Kidney epithelial cell (primary cell): ENCODE results near the gene CDH15. TPM values are rescaled to one million over a fixed set of nuclear protein-coding genes. Genes with fewer than 3 reads are reported as not detected.

Source experiments
- DNase-seq: peaks from one replicate; pipeline ENCODE4 v3.0.0-alpha.2; 2010; ENCODE audit warnings: low read depth
- H3K27me3 ChIP-seq: 2 replicates; pipeline ENCODE4 v1.6.0; 2011; ENCODE audit warnings: low read length; ENCODE audit not compliant: control insufficient read depth, insufficient read depth
- H3K36me3 ChIP-seq: 2 replicates; pipeline ENCODE4 v1.5.1; 2011; ENCODE audit warnings: low read length; ENCODE audit not compliant: control insufficient read depth, insufficient read depth
- H3K4me3 ChIP-seq: 2 replicates; pipeline ENCODE4 v1.5.1; 2011; ENCODE audit warnings: low read depth, mild to moderate bottlenecking, control low read depth, low read length
- total RNA-seq: library from RNA; depleted of rRNA; stranded (reverse); fragments of >200 nt; gene quantifications from 2 replicates; pipeline ENCODE4 v1.2.3, GENCODE V29; 2015
- TF ChIP-seq, protein P1 (sequence below): IDR thresholded peaks from 2 replicates; pipeline ENCODE4 v1.5.1; 2011; ENCODE audit warnings: mild to moderate bottlenecking, moderate library complexity, low read length, control low read depth, inconsistent platforms; ENCODE audit not compliant: insufficient read depth, poor library complexity, severe bottlenecking

CDH15 gene
- total RNA-seq, 1 donor from 2014 or later, result 0.50 TPM

DNA sequence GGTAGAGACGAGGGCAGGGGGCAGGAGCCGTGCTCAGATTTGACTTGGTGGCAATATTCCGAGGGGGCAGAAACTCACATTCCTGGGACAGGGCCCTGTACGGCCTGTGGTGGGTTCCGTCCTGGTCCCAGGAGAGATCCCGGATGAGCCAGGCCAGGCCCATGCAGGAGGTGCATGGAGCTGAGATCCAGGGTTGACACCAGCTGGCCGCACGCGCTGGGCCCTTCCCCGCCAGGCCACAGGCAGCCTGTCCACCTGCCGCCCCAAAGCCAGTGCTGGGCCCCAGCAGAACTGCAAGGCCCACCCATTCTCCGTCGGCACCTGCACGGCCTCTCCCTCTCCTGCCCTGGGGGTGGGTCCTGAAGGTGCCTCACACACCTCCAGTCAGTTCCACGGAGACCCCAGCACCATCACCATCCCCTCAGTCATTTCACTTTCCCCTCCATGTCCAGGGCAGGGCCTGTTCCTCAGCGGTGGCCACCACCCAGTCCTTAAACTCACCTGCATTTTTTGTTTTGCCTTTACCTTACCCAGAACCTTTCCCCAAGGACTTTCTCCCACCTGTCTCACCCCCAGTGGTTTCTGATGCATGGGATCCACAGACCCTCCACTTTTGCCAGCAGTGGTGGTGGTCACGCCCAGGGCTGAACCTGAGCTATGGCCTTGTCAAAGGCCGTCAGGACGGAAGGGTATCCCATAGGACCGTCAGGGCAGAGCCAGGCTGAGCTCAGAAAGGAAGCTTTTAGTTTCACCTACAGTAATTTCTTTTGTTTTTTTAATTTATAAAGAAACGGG lies 25.1 kb upstream of the CDH15 start:
- Histone ChIP-seq H3K4me3 (no peak overlapping the region), H3K36me3 (peaks cover 2% of the 10 kb centered on the region), H3K27me3 (no peaks in the 10 kb centered on the region)
- TF ChIP-seq, protein P1, sequence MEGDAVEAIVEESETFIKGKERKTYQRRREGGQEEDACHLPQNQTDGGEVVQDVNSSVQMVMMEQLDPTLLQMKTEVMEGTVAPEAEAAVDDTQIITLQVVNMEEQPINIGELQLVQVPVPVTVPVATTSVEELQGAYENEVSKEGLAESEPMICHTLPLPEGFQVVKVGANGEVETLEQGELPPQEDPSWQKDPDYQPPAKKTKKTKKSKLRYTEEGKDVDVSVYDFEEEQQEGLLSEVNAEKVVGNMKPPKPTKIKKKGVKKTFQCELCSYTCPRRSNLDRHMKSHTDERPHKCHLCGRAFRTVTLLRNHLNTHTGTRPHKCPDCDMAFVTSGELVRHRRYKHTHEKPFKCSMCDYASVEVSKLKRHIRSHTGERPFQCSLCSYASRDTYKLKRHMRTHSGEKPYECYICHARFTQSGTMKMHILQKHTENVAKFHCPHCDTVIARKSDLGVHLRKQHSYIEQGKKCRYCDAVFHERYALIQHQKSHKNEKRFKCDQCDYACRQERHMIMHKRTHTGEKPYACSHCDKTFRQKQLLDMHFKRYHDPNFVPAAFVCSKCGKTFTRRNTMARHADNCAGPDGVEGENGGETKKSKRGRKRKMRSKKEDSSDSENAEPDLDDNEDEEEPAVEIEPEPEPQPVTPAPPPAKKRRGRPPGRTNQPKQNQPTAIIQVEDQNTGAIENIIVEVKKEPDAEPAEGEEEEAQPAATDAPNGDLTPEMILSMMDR, result no peak
- no peak for DNase-seq

DNA sequence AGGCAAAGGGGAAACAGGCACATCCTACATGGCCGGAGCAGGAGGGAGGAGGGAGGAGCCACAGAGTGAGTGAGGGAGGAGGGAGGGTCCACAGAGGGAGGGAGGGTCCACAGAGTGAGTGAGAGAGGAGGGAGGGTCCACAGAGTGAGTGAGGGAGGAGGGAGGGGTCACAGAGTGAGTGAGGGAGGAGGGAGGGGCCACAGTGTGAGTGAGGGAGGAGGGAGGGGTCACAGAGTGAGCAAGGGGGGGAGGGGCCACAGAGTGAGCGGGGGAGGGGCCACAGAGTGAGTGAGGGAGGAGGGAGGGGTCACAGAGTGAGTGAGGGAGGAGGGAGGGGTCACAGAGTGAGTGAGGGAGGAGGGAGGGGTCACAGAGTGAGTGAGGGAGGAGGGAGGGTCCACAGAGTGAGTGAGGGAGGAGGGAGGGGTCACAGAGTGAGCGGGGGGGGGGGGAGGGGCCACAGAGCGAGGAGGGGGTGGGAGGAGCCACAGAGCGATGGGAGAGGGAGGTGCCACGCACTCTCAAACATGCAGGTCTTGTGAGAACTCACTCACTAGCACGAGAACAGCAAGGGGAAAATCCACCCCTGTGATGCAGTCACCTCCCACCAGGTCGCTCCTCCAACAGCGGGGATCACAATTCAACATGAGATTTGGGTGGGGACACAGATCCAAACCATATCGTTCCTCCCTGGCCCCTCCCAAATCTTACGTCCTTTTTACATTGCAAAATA lies 24.3 kb upstream of the CDH15 start:
- H3K36me3 ChIP-seq, result peaks cover 2% of the 10 kb centered on the region
- no peak for DNase-seq
- no peaks in the 10 kb centered on the region for H3K27me3 ChIP-seq
- TF ChIP-seq, protein P1, result no peak
- H3K4me3 ChIP-seq, result no peak overlapping the region

GRCh38 chr16:89149386-89149785 lies 22.2 kb upstream of the CDH15 start:
- TF ChIP-seq, protein P1, result no peak
- Histone ChIP-seq H3K27me3 (no peaks in the 10 kb centered on the region), H3K36me3 (peaks cover 2% of the 10 kb centered on the region), H3K4me3 (no peak overlapping the region)
- no peak for DNase-seq

DNA sequence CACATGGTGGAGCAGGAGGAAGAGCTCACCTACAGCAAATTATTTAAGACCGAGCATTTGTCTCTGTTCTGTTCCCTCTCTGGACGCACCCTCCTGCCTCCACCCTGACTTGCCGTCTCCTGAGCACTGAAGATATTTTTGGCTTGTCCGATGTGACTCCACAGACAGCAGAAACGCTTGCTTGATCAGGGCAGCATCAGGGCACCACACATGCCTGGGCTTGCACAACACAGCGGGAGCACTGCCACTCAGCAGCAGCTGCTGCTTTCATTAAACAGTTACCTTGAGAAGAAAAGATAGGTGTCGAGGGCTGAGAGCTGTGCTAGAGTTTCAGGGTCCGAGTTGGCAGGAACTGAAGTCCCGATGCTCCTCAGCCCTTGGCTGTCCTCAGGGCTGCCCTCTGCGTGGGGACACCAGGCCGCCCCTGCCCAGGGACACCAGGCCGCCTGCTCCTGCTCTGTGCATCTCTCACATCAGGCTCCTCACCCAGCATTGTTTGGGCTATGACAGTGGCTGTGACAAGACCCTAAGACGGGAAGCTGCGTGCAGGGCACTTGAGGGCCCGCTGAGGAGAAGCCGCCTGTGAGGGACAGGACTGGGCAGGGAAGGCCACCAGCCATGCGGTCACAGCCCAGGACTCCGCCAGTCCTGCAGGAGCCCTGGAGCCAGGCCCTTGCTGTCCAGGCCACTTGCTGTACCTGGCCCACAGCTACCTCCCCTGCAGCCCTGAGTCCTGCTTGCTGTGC lies 21.3 kb upstream of the CDH15 start:
- Histone ChIP-seq H3K4me3 (no peak overlapping the region), H3K27me3 (no peaks in the 10 kb centered on the region), H3K36me3 (peaks cover 2% of the 10 kb centered on the region)
- no peak for DNase-seq
- TF ChIP-seq, protein P1, result no peak

DNA sequence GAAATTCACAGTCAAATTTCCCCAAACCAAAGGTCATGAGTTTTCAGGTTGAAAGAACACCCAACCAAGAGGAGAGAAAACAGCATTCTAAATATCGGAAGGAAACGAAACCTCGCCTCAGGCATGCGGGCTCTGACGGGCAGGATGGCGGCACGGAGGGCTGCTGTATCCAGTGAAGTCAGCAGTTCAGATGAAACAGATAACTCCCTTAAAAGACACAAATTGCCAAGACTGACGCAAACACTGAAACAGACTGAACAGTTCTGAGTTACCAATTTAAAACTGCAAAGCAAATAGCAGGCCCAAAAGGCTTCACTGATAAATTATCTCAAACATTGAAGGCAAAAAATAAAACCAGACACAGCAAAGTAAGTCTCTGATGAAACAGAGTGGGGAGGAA lies 20.6 kb upstream of the CDH15 start:
- H3K36me3 ChIP-seq, result peaks cover 2% of the 10 kb centered on the region
- no peaks in the 10 kb centered on the region for H3K27me3 ChIP-seq
- no peak for DNase-seq
- no peak overlapping the region for H3K4me3 ChIP-seq
- TF ChIP-seq, protein P1, result no peak
